A673 (cell line): ENCODE measurements around the gene LGALS9.
"Not testable (repeated sequence)": the region's sequence is repeated elsewhere in the genome, so short reads cannot be mapped to it uniquely, and the experiment has no call there.

Experiments
- CTCF ChIP-seq: fragments of 300-800, 200-600 bp; sonication (generic); conservative IDR thresholded peaks from 2 replicates; pipeline ENCODE4 v1.5.1; 2017; ENCODE audit warnings: low read depth, mild to moderate bottlenecking, antibody characterized with exemption, low read length, moderate library complexity, mixed read lengths
- EZH2 ChIP-seq: fragments of 200-600 bp; sonication (generic); IDR thresholded peaks from 2 replicates; pipeline ENCODE4 v1.6.1; 2017; ENCODE audit warnings: borderline replicate concordance, low read depth, mild to moderate bottlenecking, mixed read lengths, antibody characterized with exemption, low read length; ENCODE audit not compliant: poor library complexity, severe bottlenecking

GRCh38 chr17:27632766-27633165 lies 1.8 kb downstream of the LGALS9 start:
- TF ChIP-seq CTCF, EZH2: not testable (repeated sequence)
